ENCODE results near the gene SDCBP2.

SDCBP2 gene

GRCh38 chr20:1375515-1375914 lies 46.6 kb upstream of the SDCBP2 start:
- DNase-seq (ENCODE audit: insufficient read length, low spot score) (no peak), FAIRE-seq (no peak)
- TF ChIP-seq, protein P1, sequence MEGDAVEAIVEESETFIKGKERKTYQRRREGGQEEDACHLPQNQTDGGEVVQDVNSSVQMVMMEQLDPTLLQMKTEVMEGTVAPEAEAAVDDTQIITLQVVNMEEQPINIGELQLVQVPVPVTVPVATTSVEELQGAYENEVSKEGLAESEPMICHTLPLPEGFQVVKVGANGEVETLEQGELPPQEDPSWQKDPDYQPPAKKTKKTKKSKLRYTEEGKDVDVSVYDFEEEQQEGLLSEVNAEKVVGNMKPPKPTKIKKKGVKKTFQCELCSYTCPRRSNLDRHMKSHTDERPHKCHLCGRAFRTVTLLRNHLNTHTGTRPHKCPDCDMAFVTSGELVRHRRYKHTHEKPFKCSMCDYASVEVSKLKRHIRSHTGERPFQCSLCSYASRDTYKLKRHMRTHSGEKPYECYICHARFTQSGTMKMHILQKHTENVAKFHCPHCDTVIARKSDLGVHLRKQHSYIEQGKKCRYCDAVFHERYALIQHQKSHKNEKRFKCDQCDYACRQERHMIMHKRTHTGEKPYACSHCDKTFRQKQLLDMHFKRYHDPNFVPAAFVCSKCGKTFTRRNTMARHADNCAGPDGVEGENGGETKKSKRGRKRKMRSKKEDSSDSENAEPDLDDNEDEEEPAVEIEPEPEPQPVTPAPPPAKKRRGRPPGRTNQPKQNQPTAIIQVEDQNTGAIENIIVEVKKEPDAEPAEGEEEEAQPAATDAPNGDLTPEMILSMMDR (IDR thresholded peaks at IDR 0.05; ENCODE audit: insufficient read depth, missing control alignments): no peak

DNA sequence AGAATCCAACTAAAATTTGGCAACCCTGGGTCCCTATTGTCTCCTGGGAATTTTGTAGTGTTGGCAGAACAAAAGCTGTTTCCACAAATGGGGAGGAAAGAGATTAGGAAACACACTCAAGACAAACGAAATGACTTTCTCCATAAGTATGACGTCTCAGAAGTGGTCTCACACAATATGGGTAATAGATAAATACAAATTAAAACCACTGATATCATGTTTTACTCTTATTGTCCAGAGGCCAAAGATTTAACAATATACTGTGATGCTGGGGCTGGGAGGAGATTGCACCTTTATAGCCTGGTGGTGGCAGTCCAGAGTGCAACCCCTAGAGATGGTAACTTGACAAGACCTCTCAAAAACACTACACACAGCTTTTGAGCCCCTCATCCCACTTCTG lies 45.3 kb upstream of the SDCBP2 start:
- FAIRE-seq (no peak), DNase-seq (ENCODE audit: insufficient read length, low spot score) (no peak)
- TF ChIP-seq, protein P1 (IDR thresholded peaks at IDR 0.05; ENCODE audit: insufficient read depth, missing control alignments): no peak

GRCh38 chr20:1373614-1374013 lies 44.7 kb upstream of the SDCBP2 start:
- TF ChIP-seq, protein P1 (IDR thresholded peaks at IDR 0.05; ENCODE audit: insufficient read depth, missing control alignments): no peak
- no peak for FAIRE-seq
- DNase-seq (ENCODE audit: insufficient read length, low spot score): no peak

GRCh38 chr20:1373036-1373435 lies 44.1 kb upstream of the SDCBP2 start:
- DNase-seq (ENCODE audit: insufficient read length, low spot score) (no peak), FAIRE-seq (no peak)
- TF ChIP-seq, protein P1 (IDR thresholded peaks at IDR 0.05; ENCODE audit: insufficient read depth, missing control alignments): no peak

- DNase-seq (ENCODE audit: insufficient read length, low spot score) (no peak), FAIRE-seq (no peak)
- TF ChIP-seq, protein P1 (IDR thresholded peaks at IDR 0.05; ENCODE audit: insufficient read depth, missing control alignments): no peak
Observed at GRCh38 chr20:1371830-1372539, 43.0 kb upstream of the SDCBP2 start.

DNA sequence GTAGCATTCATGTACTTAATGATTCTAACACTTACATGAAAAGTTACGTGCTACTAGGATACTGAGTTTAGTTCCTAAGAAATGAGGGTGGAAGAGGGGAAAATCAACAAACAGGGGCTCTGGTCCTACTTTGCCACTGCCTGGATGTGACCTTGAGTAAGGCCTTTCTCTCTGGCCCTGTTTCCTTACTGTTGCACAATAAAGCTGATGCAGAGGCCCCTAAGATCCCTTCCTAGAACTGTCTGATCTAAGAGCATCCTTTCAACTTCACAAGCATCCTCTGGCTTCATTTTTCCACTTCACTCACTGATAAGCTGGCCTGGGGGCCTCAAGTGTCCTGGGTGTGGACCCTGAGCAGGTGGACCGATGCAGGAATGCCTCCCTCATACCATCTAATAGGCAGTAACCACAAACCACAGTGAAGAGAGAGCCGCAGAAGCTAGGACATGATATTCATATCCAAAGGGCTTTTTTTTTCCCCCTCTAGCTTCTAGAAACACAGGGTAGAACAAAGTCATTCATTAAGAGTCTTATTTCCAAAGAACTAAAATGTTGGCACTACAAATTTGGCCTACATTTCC lies 42.4 kb upstream of the SDCBP2 start:
- FAIRE-seq (no peak), DNase-seq (ENCODE audit: insufficient read length, low spot score) (no peak)
- TF ChIP-seq, protein P1 (IDR thresholded peaks at IDR 0.05; ENCODE audit: insufficient read depth, missing control alignments): no peak

DNA sequence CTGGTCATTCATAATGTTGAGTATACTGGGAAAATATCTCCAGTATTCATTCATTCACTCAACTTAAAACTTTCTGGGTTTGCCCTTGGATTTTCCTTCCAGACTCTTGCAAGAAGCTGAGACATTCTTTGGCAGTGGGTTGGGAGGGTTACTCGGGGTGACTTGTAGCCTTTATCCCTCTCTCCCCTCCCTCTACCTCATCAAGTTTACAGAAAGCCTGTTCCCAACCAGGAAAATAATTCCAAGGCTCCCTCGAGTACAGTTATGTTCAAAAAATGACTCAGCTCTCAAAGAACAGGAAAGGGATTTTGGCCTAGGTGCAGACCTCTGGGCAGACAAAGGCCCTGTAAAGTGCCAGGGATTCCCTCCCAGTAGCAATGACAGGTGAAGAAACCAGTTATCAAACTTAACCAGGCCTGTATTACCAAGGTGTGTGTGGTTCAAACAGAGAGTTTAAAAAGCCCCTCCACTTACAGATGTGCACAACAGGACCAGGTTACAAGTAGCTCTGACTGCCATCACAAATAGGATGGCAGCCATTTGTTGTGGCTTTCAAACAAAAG lies 41.7 kb upstream of the SDCBP2 start:
- FAIRE-seq (no peak), DNase-seq (ENCODE audit: insufficient read length, low spot score) (no peak)
- TF ChIP-seq, protein P1 (IDR thresholded peaks at IDR 0.05; ENCODE audit: insufficient read depth, missing control alignments): no peak
